ENCODE data around the gene DDX4.

DDX4 gene

DNA sequence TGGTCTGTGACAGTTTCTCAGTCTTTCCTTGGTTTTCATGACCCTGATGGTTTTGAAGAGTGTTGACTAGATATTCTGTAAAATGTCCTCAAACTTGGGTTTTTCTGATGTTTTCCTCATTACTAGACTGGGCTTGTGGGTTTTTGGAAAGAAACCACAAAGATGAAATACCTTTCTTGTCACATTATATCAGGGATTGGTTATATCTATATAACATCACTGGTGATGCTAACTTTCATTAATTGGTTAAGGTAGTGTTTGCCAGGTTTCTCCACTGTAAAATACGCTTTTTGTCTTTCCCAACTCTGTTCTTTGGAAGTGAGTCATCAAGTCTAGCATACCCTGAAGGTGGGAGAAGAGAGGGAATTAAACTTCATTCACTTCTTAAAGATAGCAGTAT, 110.0 kb downstream of the DDX4 start:
- H3K4me3 ChIP-seq, result no peak overlapping the region
- no peak overlapping the region for H3K27ac ChIP-seq
- no peak for DNase-seq (ENCODE audit: low spot score)
- TF ChIP-seq, protein P1, sequence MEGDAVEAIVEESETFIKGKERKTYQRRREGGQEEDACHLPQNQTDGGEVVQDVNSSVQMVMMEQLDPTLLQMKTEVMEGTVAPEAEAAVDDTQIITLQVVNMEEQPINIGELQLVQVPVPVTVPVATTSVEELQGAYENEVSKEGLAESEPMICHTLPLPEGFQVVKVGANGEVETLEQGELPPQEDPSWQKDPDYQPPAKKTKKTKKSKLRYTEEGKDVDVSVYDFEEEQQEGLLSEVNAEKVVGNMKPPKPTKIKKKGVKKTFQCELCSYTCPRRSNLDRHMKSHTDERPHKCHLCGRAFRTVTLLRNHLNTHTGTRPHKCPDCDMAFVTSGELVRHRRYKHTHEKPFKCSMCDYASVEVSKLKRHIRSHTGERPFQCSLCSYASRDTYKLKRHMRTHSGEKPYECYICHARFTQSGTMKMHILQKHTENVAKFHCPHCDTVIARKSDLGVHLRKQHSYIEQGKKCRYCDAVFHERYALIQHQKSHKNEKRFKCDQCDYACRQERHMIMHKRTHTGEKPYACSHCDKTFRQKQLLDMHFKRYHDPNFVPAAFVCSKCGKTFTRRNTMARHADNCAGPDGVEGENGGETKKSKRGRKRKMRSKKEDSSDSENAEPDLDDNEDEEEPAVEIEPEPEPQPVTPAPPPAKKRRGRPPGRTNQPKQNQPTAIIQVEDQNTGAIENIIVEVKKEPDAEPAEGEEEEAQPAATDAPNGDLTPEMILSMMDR (IDR thresholded peaks at IDR 0.05), result no peak

DNA sequence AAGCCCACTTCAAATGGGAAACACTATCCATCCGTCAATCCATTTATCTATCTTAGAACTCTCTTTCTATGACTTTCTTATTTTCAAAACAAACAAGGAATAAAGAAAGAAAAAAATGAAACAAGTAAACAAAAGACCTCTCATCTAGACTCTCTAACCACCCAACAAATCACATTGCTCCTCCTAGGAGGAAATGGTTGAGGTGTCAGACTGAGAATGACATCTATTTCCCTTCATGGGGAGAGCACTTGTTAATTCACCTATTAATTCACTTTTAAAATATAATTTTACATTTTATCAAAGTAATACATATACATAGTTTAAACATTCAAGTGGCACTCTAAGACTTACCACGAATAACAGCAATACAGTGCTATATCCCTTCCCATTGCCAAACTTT, 110.9 kb downstream of the DDX4 start:
- DNase-seq (ENCODE audit: low spot score), result no peak
- no peak overlapping the region for H3K27ac ChIP-seq
- TF ChIP-seq, protein P1 (IDR thresholded peaks at IDR 0.05), result no peak
- no peak overlapping the region for H3K4me3 ChIP-seq

DNA sequence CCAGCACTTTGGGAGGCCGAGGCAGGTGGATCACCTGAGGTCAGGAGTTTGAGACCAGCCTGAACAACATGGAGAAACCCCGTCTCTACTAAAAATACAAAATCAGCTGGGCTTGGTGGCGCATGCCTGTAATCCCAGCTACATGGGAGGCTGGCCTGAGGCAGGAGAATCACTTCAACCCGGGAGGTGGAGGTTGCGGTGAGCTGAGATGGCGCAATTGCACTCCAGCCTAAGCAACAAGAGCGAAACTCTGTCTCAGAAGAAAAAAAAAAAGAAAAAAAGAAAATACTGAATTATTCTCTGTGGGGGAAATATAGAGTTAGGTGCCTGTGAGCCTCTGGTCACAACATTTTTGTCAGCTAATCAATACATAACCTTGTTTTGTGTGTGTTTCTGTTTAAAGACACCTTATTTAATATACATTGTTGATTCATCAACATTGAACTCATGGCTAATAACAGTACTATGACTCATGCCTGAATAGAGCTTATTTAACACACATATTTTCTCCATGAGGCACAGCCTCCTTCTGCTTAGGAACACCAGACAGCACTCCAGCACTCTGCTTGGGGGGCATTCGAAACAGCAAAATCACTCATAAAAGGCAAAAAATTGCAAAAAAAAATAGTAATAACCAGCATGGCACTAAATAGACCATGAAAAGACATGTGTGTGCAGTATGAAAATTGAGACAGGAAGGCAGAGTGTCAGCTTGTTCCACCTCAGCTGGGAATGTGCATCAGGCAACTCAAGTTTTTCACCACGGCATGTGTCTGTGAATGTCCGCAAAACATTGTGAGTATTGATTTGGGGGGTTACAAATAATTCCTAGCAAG, 113.2 kb downstream of the DDX4 start, which contains the start of gene IL31RA:
Gene IL31RA, plus strand, starts transcription at position 519 of the 836 bp plus-strand sequence. Its CDS starts 214 bp downstream, at position 733.
- no peak for DNase-seq (ENCODE audit: low spot score)
- Histone ChIP-seq H3K4me3 (no peak within 1 kb of the TSS), H3K27ac (no peak within 1 kb of the TSS)
- TF ChIP-seq, protein P1 (IDR thresholded peaks at IDR 0.05), result no peak

DNA sequence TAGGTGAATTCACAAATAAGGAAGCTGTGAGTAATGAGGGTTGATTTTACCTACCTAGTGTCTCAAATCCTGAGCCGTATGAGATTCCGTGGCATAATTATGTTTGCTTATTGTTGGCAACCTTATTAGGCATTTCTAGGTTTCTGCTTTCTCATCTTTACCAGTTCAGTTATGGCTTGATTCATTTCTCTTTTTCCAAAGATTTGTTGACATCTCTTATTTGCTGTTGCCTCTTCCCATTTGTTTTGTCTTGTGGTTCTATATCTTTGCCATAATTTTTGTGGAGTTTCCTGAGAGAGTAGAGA, 113.8 kb downstream of the DDX4 start:
- Histone ChIP-seq H3K4me3 (no peak overlapping the region), H3K27ac (no peak overlapping the region)
- TF ChIP-seq, protein P1 (IDR thresholded peaks at IDR 0.05), result no peak
- DNase-seq (ENCODE audit: low spot score), result no peak

DNA sequence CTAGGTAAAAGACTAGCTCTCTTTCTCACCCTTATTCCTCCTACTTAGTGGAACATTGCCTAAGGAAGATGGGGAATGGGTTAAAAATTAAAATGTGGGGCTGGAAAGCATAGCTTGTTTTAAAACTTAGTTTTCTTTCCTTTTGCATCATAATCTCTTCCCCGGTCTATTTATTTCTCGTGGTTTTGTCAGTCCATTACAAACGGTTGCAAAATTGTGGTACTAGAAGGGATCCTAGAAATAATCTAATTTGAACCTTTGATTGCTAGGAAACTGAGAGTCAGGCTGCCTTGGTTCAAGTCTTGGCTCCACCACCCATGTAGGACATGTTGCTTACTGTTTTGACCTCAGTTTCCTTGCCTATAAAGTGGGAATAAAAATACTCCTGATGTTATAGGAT, 114.6 kb downstream of the DDX4 start:
- no peak for DNase-seq (ENCODE audit: low spot score)
- TF ChIP-seq, protein P1 (IDR thresholded peaks at IDR 0.05), result no peak
- H3K27ac ChIP-seq, result no peak overlapping the region

DNA sequence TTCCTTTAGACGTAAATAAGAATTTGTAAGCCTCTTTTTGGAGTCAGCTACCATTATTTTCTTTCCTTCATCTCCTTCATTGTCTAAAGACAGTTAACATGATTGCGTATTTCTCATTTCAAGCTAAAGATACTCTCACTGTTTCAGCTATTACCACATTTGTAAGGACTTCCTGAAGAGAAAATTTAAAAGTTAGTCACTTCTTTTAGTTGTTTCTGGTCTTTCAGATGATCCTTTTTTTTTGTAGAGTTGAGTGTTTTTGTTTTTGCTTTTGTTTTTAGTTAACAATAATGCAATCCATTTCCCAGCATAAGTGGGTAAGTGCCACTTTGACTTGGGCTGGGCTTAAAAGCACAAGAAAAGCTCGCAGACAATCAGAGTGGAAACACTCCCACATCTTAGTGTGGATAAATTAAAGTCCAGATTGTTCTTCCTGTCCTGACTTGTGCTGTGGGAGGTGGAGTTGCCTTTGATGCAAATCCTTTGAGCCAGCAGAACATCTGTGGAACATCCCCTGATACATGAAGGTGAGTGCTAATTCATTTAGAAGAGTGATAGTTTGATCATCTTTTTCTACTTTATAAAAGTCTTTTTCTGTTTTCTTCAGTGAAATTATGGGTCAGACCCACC, 115.3 kb downstream of the DDX4 start:
- no peak overlapping the region for H3K4me3 ChIP-seq
- no peak for DNase-seq (ENCODE audit: low spot score)
- TF ChIP-seq, protein P1 (IDR thresholded peaks at IDR 0.05), result no peak
- H3K27ac ChIP-seq, result no peak overlapping the region

More for the DNA sequence above, 114.6 kb downstream of the DDX4 start:
- H3K4me3 ChIP-seq, result no peak overlapping the region

DNA sequence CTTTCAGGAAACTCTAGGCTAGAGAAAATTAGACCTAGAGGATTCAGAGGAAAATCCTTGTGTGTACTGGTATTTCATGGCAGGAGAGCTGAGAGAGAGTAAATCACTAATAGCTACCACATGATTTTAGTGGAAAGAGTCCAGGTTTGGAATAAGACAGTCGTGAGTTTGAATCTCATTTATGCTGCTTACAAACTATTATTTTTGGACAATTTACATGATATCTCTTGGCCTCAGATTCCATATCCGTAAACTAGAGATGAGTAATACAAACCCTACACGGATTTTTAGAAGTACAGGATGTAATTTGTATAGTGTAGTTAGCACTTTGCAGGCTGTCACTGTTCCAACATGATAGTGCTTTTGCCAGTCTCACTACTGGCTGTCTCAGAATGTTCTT, 116.0 kb downstream of the DDX4 start:
- H3K27ac ChIP-seq, result no peak overlapping the region
- DNase-seq (ENCODE audit: low spot score), result no peak
- TF ChIP-seq, protein P1 (IDR thresholded peaks at IDR 0.05), result no peak
- H3K4me3 ChIP-seq, result no peak overlapping the region

Data from coronary artery (tissue), 2 donors.